Cardiac muscle cell (in vitro differentiated cells and primary cell): ENCODE measurements around the gene CD82. TPM values are rescaled to one million over a fixed set of nuclear protein-coding genes. Genes with fewer than 3 reads are reported as not detected.

Source experiments
- DNase-seq, 2 donors: peaks; one replicate each; pipeline versions ENCODE4 v3.0.0 to v3.0.0-alpha.2; 2010 to 2017; ENCODE audit warnings: low read depth in 1 of 2, low spot score in 1 of 2
- H3K27ac ChIP-seq: fragments of 200-600 bp; sonication (generic); 2 replicates; pipeline ENCODE4 v1.5.1; 2016
- H3K27me3 ChIP-seq: fragments of 200-600 bp; sonication (generic); 2 replicates; pipeline ENCODE4 v1.6.0; 2016; ENCODE audit warnings: control low read depth
- H3K36me3 ChIP-seq: fragments of 200-600 bp; sonication (generic); 2 replicates; pipeline ENCODE4 v1.5.1; 2016; ENCODE audit warnings: control low read depth
- H3K4me1 ChIP-seq: fragments of 200-600 bp; sonication (generic); 2 replicates; pipeline ENCODE4 v1.8.1; 2017; ENCODE audit warnings: low read depth, mild to moderate bottlenecking, mixed run types
- H3K4me3 ChIP-seq: fragments of 200-600 bp; sonication (generic); 2 replicates; pipeline ENCODE4 v1.5.1; 2016; ENCODE audit warnings: mild to moderate bottlenecking
- H3K9me3 ChIP-seq: fragments of 200-600 bp; sonication (generic); 2 replicates; pipeline ENCODE4 v1.5.1; 2017; ENCODE audit warnings: low read depth, mild to moderate bottlenecking, control low read depth
- polyA plus RNA-seq: library from polyadenylated mRNA; unstranded; fragments of >200 nt; fragmentation: Nextera tagmentation; extraction: Ambion mirVana; gene quantifications from 2 replicates; pipeline ENCODE4 v1.2.1, GENCODE V29; 2016
- total RNA-seq: library from RNA; depleted of rRNA; stranded (reverse); fragments of >200 nt; gene quantifications from 2 replicates; pipeline ENCODE4 v1.2.3, GENCODE V29; 2016
- TF ChIP-seq, protein P1 (sequence below): IDR thresholded peaks from 2 replicates; pipeline ENCODE4 v1.5.1; 2012; ENCODE audit warnings: low read depth, mild to moderate bottlenecking, low read length

CD82 gene
- total and polyA plus RNA-seq, 2 experiments from 2014 or later: 14.8 to 33.9 TPM

DNA sequence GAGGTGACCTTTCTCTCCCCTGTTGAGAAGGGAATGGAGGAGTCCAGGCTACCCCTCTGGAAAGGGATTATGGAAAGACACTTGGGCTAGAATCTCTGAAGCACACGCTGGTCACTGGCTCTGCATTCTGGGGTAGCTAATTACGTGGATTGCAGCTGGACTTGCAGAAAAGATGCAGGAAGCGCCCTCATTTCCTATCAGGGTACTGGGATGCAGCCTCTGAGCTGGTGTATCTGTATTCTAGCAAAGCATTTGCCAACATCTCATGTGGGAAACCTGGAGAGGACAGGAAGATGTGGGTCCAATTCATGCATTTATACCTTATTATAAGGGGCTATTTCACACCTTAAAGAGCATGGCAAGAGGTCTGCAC, 44.3 kb downstream of the CD82 start:
- DNase-seq: no peak
- Histone ChIP-seq H3K27ac (no peak overlapping the region), H3K4me1 (no peaks in the 10 kb centered on the region), H3K36me3 (no peaks in the 10 kb centered on the region), H3K27me3 (no peaks in the 10 kb centered on the region), H3K9me3 (no peaks in the 10 kb centered on the region), H3K4me3 (no peak overlapping the region)
- TF ChIP-seq, protein P1, sequence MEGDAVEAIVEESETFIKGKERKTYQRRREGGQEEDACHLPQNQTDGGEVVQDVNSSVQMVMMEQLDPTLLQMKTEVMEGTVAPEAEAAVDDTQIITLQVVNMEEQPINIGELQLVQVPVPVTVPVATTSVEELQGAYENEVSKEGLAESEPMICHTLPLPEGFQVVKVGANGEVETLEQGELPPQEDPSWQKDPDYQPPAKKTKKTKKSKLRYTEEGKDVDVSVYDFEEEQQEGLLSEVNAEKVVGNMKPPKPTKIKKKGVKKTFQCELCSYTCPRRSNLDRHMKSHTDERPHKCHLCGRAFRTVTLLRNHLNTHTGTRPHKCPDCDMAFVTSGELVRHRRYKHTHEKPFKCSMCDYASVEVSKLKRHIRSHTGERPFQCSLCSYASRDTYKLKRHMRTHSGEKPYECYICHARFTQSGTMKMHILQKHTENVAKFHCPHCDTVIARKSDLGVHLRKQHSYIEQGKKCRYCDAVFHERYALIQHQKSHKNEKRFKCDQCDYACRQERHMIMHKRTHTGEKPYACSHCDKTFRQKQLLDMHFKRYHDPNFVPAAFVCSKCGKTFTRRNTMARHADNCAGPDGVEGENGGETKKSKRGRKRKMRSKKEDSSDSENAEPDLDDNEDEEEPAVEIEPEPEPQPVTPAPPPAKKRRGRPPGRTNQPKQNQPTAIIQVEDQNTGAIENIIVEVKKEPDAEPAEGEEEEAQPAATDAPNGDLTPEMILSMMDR: no peak

DNA sequence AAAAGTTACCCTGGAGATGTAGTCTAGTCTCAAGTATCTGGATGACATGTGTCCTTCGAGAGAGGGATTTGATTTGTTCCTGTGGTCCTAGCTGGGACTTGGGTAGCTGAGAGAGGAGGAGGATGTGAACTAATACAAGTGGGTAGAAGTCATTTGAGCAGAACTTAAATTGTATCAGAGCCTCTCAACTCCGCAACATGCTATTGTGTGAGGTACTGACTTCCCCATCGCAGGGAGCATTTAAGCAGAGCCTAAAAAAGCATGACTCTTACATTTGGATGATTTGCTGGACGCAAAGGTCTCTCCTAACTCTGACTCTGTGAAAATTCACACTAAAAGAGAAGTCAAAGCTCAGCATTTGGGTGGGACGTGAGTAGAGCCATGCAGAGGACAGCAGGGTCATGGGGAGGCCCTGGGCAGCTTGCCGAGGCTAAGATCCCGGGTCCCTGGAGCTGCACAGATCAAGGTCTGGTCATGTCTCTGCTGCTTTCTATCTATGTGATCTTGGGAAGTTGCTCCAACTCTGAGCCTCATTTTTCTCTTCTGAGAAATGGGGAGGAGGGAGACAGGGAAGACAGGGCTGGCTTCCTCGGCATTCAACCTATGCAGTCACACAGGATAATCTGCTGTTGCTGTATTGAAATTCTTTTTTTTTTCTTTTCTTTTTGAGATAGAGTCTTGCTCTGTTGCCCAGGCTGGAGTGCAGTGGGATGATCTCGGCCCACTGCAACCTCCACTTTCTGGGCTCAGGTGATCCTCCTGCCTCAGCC, 44.9 kb downstream of the CD82 start:
- H3K27me3 ChIP-seq: no peaks in the 10 kb centered on the region
- no peak for DNase-seq
- no peaks in the 10 kb centered on the region for H3K9me3 ChIP-seq
- peaks cover 2% of the 10 kb centered on the region for H3K4me1 ChIP-seq
- no peak overlapping the region for H3K27ac ChIP-seq
- H3K36me3 ChIP-seq: no peaks in the 10 kb centered on the region
- TF ChIP-seq, protein P1: no peak
- no peak overlapping the region for H3K4me3 ChIP-seq

DNA sequence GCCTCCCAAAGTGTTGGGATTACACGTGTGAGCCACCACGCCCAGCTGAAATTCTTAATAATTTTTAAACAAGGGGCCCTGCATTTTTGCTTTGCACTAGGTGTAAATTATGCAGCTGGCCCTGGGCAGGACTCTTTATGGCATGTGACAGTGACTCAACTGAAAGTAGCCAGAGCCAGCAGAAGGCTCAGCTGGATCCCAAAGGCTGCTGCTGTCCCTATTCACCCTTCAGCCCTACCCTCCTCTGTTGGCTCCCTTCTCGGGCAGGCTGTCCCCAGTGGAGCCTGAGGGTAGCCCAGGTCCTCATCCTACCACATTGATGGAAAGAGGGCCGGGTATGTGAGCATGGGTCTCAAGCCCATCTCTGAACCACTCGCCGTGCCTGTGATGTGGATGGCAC, 45.6 kb downstream of the CD82 start:
- Histone ChIP-seq H3K27ac (no peak overlapping the region), H3K27me3 (no peaks in the 10 kb centered on the region), H3K4me3 (no peak overlapping the region), H3K36me3 (no peaks in the 10 kb centered on the region), H3K4me1 (peaks cover 9% of the 10 kb centered on the region), H3K9me3 (no peaks in the 10 kb centered on the region)
- no peak for DNase-seq
- TF ChIP-seq, protein P1: no peak

DNA sequence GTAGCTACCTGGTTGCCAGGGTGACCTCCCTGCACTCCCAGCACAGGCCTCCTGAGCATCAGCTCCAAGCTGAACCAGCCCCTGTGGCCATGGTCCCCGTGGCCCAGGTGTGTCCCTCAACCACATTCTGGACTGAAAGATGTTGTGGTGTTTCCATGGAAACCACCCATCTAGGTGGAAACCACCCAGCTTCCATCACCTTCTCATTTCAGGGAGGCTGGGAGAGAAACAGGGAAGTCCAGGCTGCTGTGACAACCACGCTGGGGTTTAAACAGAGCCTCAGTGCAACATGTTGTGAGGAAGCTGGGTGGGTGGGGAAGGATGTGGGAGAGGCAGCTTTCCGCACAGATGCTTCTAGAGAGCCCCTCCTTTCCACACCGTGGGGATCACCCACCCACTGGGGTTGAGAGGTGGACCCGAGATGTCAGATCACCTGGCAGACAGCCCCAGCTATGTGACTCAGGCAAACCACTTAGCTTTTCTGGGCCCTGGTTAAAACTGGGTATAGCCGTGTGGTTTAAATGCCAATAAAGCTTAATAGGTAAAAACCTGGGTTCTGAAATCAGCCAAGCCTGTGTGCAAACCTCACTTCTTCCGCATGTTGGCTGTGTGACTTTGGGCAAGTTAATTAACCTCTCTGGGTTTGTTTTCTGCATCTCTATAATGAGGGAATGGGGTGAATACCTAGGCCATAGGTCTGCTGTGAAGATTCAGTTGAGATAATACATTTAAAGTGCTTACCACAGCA, 46.4 kb downstream of the CD82 start:
- no peak for DNase-seq
- TF ChIP-seq, protein P1: no peak
- H3K4me3 ChIP-seq: no peak overlapping the region

DNA sequence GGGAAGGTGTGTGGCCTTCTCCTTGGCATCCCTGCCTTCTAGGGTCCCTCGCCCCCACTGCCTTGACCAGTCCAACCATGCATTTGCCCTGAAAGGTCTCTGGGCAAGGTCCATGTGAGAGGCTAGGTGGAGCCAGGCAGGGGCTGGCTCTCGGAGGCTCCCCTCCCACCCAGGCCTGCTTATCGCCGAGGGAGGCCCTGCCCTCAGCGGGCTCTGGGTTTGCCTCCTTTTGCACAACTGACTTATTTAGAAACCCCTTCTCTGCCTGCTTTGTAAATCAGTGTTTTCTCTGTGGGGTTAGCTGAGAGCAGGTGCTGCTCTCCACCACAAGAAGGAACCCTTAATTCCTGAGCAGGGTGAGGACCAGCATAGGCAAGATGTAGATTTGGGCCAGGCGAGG, 47.7 kb downstream of the CD82 start:
- no peaks in the 10 kb centered on the region for H3K9me3 ChIP-seq
- H3K4me1 ChIP-seq: peaks cover 11% of the 10 kb centered on the region
- H3K4me3 ChIP-seq: no peak overlapping the region
- no peaks in the 10 kb centered on the region for H3K27me3 ChIP-seq
- H3K36me3 ChIP-seq: no peaks in the 10 kb centered on the region
- no peak for DNase-seq
- H3K27ac ChIP-seq: no peak overlapping the region
- TF ChIP-seq, protein P1: no peak

More for the DNA sequence above, 46.4 kb downstream of the CD82 start:
- Histone ChIP-seq H3K36me3 (no peaks in the 10 kb centered on the region), H3K4me1 (peaks cover 11% of the 10 kb centered on the region), H3K27ac (no peak overlapping the region), H3K27me3 (no peaks in the 10 kb centered on the region), H3K9me3 (no peaks in the 10 kb centered on the region)
